Measurements from ENCODE around the gene TVP23B.
"Not testable (repeated sequence)": the region's sequence is repeated elsewhere in the genome, so short reads cannot be mapped to it uniquely, and the experiment has no call there.

DNA sequence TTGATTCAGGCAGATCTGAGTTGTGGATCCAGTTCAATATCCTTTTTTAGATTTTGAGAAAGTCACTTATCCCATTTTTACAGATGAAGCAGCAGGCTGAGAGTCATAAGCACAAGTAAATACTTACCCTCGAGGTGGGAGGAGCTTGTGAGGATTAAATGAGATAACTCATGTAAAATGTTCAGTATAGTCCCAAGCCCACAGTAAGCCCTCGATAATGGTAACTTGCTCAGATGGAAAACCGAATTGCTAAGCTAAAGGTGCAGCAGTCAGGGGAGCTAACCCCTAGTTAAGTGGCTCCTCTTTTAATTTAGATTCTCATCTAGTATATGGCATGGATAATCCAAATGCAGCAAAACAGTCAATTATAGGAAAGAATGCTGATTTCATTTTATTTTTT lies 34.9 kb downstream of the TVP23B start:
- TF ChIP-seq, protein P1, sequence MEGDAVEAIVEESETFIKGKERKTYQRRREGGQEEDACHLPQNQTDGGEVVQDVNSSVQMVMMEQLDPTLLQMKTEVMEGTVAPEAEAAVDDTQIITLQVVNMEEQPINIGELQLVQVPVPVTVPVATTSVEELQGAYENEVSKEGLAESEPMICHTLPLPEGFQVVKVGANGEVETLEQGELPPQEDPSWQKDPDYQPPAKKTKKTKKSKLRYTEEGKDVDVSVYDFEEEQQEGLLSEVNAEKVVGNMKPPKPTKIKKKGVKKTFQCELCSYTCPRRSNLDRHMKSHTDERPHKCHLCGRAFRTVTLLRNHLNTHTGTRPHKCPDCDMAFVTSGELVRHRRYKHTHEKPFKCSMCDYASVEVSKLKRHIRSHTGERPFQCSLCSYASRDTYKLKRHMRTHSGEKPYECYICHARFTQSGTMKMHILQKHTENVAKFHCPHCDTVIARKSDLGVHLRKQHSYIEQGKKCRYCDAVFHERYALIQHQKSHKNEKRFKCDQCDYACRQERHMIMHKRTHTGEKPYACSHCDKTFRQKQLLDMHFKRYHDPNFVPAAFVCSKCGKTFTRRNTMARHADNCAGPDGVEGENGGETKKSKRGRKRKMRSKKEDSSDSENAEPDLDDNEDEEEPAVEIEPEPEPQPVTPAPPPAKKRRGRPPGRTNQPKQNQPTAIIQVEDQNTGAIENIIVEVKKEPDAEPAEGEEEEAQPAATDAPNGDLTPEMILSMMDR (IDR thresholded peaks at IDR 0.05), result not testable (repeated sequence)
- TF ChIP-seq POLR2A (IDR thresholded peaks at IDR 0.05), result not testable (repeated sequence)

Data from uterus (tissue), 2 donors.